Measurements from ENCODE around the gene BOK. TPM values are rescaled to one million over a fixed set of nuclear protein-coding genes. Genes with fewer than 3 reads are reported as not detected.
A peak's percentile ranks its signal among the peaks of the same experiment; 100 is the strongest.

BOK gene
- total RNA-seq, 1 experiment from 2014 or later = 41.5 TPM

DNA sequence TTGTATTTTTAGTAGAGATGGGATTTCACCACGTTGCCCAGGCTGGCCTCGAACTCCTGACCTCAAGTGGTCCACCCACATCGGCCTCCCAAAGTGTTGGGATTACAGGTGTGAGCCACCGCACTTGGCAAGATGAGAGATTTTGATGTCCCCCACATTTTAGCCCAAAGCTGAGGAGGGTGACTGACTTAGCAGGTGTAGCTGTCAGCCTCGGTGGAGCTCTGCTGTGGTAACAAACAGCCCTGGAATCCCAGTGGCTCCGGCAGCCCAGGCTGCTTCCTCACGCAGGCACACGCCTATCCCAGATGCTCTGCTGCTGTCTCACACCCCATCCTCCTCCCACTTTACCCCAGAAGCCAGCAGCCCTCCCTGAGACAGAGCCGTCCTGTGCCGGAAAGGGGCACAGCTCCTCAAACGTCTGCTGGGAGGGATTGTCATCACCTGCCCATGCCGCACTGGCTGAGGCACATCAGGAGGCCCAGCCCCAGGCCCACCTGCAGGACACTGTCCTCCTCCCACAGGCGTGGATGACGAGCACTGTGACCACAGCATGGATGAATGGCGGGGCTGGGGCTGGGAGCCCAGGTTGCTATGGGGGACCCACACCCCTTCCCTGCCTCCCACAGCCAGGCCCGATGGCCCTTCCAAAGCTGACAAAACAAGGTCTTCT, 10.6 kb upstream of the BOK start (continued):
- TF ChIP-seq, protein P1, sequence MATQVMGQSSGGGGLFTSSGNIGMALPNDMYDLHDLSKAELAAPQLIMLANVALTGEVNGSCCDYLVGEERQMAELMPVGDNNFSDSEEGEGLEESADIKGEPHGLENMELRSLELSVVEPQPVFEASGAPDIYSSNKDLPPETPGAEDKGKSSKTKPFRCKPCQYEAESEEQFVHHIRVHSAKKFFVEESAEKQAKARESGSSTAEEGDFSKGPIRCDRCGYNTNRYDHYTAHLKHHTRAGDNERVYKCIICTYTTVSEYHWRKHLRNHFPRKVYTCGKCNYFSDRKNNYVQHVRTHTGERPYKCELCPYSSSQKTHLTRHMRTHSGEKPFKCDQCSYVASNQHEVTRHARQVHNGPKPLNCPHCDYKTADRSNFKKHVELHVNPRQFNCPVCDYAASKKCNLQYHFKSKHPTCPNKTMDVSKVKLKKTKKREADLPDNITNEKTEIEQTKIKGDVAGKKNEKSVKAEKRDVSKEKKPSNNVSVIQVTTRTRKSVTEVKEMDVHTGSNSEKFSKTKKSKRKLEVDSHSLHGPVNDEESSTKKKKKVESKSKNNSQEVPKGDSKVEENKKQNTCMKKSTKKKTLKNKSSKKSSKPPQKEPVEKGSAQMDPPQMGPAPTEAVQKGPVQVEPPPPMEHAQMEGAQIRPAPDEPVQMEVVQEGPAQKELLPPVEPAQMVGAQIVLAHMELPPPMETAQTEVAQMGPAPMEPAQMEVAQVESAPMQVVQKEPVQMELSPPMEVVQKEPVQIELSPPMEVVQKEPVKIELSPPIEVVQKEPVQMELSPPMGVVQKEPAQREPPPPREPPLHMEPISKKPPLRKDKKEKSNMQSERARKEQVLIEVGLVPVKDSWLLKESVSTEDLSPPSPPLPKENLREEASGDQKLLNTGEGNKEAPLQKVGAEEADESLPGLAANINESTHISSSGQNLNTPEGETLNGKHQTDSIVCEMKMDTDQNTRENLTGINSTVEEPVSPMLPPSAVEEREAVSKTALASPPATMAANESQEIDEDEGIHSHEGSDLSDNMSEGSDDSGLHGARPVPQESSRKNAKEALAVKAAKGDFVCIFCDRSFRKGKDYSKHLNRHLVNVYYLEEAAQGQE (IDR thresholded peaks at IDR 0.05; ENCODE audit: low read depth) = no peak
- TF ChIP-seq ELF1 (IDR thresholded peaks at IDR 0.05; ENCODE audit: borderline replicate concordance, low read depth) (no peak), ZFX (IDR thresholded peaks at IDR 0.05) (no peak), POLR2A (IDR thresholded peaks at IDR 0.05; ENCODE audit: borderline replicate concordance, extremely low read depth, insufficient read depth, insufficient read length) (no peak)
- TF ChIP-seq, protein P2, sequence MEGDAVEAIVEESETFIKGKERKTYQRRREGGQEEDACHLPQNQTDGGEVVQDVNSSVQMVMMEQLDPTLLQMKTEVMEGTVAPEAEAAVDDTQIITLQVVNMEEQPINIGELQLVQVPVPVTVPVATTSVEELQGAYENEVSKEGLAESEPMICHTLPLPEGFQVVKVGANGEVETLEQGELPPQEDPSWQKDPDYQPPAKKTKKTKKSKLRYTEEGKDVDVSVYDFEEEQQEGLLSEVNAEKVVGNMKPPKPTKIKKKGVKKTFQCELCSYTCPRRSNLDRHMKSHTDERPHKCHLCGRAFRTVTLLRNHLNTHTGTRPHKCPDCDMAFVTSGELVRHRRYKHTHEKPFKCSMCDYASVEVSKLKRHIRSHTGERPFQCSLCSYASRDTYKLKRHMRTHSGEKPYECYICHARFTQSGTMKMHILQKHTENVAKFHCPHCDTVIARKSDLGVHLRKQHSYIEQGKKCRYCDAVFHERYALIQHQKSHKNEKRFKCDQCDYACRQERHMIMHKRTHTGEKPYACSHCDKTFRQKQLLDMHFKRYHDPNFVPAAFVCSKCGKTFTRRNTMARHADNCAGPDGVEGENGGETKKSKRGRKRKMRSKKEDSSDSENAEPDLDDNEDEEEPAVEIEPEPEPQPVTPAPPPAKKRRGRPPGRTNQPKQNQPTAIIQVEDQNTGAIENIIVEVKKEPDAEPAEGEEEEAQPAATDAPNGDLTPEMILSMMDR (IDR thresholded peaks at IDR 0.05 in 2 of 3, conservative IDR thresholded peaks at IDR 0.05 in 1 of 3; ENCODE audit: borderline replicate concordance in 1 of 3, insufficient read depth in 1 of 3, low read depth in 2 of 3, low read length in 2 of 3) = no peak

DNA sequence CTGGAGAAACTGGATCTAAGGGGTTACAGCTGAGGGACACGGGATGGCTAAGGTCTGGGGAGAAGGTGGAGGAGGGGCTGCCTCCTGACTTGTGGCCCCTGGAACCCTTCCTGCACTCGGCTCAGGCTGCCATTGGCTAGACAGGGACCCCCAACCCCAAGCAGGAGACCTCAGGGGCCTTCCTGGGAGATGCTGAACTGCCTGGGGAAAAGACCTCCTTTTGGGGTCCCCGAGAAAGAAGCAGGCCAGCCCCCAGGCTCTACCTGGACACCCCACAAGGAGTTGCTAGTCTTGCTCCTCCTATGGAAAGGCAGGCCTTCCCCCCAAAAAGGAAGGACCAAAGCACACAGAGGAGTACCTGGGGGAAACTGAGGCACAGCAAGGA, 10.1 kb upstream of the BOK start:
- no TSS peak for BruUV-seq (replicated peaks)
- no peak for ATAC-seq
- peaks cover 9 to 32% of the 10 kb centered on the region in 2 experiments for H3K4me1 ChIP-seq (ENCODE audit: control insufficient read depth in 1 of 2, insufficient read depth in 2 of 2, low read length in 2 of 2)
- H3K27ac ChIP-seq (ENCODE audit: low read depth, low read length) = no peak overlapping the region
- H3K9me3 ChIP-seq (ENCODE audit: control insufficient read depth in 1 of 2, insufficient read depth in 1 of 2, low read depth in 1 of 2, low read length in 2 of 2) = no peaks in the 10 kb centered on the region
- ChIA-PET RAD21 (ENCODE audit: low non-redundant PET in 1 of 2, low total read pairs in 2 of 2, uncharacterized antibody in 2 of 2, unreplicated experiment in 2 of 2) (no interaction called here), POLR2A (no interaction called here), CTCF (no interaction called here)
- no peak overlapping the region for H3K4me3 ChIP-seq (replicated peaks in 1 of 2; ENCODE audit: low read depth in 1 of 2, low read length in 2 of 2)
- H3K79me2 ChIP-seq (ENCODE audit: insufficient read depth, low read length) = no peaks in the 10 kb centered on the region
- no peak overlapping the region for H3K9ac ChIP-seq (ENCODE audit: low read length)
- H2AFZ ChIP-seq (ENCODE audit: low read depth, low read length, poor library complexity, severe bottlenecking) = no peak overlapping the region
- intact Hi-C loops (cut with micrococcal nuclease) = loop anchor here (5.0 kb wide), 1 partner anchor 184 kb away; the partner anchor contains the start of gene D2HGDH
- no peaks in the 10 kb centered on the region for H3K36me3 ChIP-seq (ENCODE audit: control insufficient read depth in 1 of 2, insufficient read depth in 2 of 2, low read length in 2 of 2)
- no peak for DNase-seq (ENCODE audit: low read depth, low spot score)
- no peaks in the 10 kb centered on the region for H3K9me2 ChIP-seq (ENCODE audit: insufficient read depth)
- peak overlapping the region; percentile 51 for H3K4me2 ChIP-seq (ENCODE audit: low read length)
- no peaks in the 10 kb centered on the region for H4K20me1 ChIP-seq (ENCODE audit: insufficient read depth)
- no peaks in the 10 kb centered on the region for H3K27me3 ChIP-seq (ENCODE audit: insufficient read depth, low read length)
- TF ChIP-seq EZH2 (IDR thresholded peaks at IDR 0.05) (no peak), EZH2phosphoT487 (IDR thresholded peaks at IDR 0.05; ENCODE audit: borderline replicate concordance) (no peak), EGR1 (IDR thresholded peaks at IDR 0.05; ENCODE audit: low read depth) (no peak), SP1 (IDR thresholded peaks at IDR 0.05; ENCODE audit: low read depth) (no peak; the same call in 1 of the 2 replicates), CEBPB (IDR thresholded peaks at IDR 0.05; ENCODE audit: low read depth) (no peak), FOSL1 (IDR thresholded peaks at IDR 0.05; ENCODE audit: low read depth) (no peak), RAD21 (IDR thresholded peaks at IDR 0.05; ENCODE audit: low read depth) (no peak), ELF1 (IDR thresholded peaks at IDR 0.05; ENCODE audit: borderline replicate concordance, low read depth) (no peak), TCF7L2 (IDR thresholded peaks at IDR 0.05; ENCODE audit: borderline replicate concordance, extremely low read depth, insufficient read depth, insufficient read length) (no peak), SIN3A (IDR thresholded peaks at IDR 0.05; ENCODE audit: low read depth) (no peak), ZFX (IDR thresholded peaks at IDR 0.05) (no peak)
- TF ChIP-seq, protein P3, sequence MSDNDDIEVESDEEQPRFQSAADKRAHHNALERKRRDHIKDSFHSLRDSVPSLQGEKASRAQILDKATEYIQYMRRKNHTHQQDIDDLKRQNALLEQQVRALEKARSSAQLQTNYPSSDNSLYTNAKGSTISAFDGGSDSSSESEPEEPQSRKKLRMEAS (IDR thresholded peaks at IDR 0.05) = no peak
- TF ChIP-seq, protein P1 (IDR thresholded peaks at IDR 0.05; ENCODE audit: low read depth) = no peak
- TF ChIP-seq, protein P4, sequence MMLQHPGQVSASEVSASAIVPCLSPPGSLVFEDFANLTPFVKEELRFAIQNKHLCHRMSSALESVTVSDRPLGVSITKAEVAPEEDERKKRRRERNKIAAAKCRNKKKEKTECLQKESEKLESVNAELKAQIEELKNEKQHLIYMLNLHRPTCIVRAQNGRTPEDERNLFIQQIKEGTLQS (IDR thresholded peaks at IDR 0.05) = no peak

Data from HCT116 (cell line).